Activated T-helper 1 cell treated with anti-CD3 and anti-CD28 coated beads, Interleukin-2, amount 50 U/mL, for 16 hours (primary cell): Measurements from ENCODE around the gene CX3CL1.

ENCODE experiments used
- DNase-seq, 2 donors: peaks; one replicate each; pipeline ENCODE4 v3.0.0-alpha.2; 2020; ENCODE audit warnings: low read depth in 1 of 2, low spot score in 1 of 2

The CX3CL1 gene

GRCh38 chr16:57403965-57404817 lies 31.9 kb downstream of the CX3CL1 start, which contains the start of gene CCL17:
Gene CCL17 (plus strand): TSS chr16:57404767. CDS start chr16:57413933, 9,166 bp downstream.
- DNase-seq = no peak

- no peak for DNase-seq
Measured at GRCh38 chr16:57405097-57405496, 32.8 kb downstream of the CX3CL1 start.

- no peak for DNase-seq
Measured at GRCh38 chr16:57406881-57407280, 34.6 kb downstream of the CX3CL1 start.

GRCh38 chr16:57407521-57408353 lies 35.4 kb downstream of the CX3CL1 start:
- no peak for DNase-seq

GRCh38 chr16:57409065-57409464 lies 36.8 kb downstream of the CX3CL1 start:
- no peak for DNase-seq

- DNase-seq = no peak
Measured at GRCh38 chr16:57409870-57410587, 37.7 kb downstream of the CX3CL1 start.

GRCh38 chr16:57411362-57411976 lies 39.2 kb downstream of the CX3CL1 start:
- no peak for DNase-seq

GRCh38 chr16:57412584-57412983 lies 40.3 kb downstream of the CX3CL1 start:
- DNase-seq = no peak

- DNase-seq = no peak
Measured at GRCh38 chr16:57413301-57413730, 41.0 kb downstream of the CX3CL1 start.

- no peak for DNase-seq
Measured at GRCh38 chr16:57413733-57414132, 41.4 kb downstream of the CX3CL1 start.

GRCh38 chr16:57416084-57416483 lies 43.8 kb downstream of the CX3CL1 start:
- DNase-seq = no peak

GRCh38 chr16:57419506-57419905 lies 47.2 kb downstream of the CX3CL1 start:
- DNase-seq = no peak

GRCh38 chr16:57422026-57422944 lies 50.0 kb downstream of the CX3CL1 start:
- no peak for DNase-seq

- no peak for DNase-seq
Measured at GRCh38 chr16:57423152-57423551, 50.9 kb downstream of the CX3CL1 start.

- DNase-seq = no peak
Measured at GRCh38 chr16:57424583-57424982, 52.3 kb downstream of the CX3CL1 start.

GRCh38 chr16:57426356-57426755 lies 54.1 kb downstream of the CX3CL1 start:
- DNase-seq = no peak

- DNase-seq = no peak
Measured at GRCh38 chr16:57427307-57427706, 55.0 kb downstream of the CX3CL1 start.

GRCh38 chr16:57427824-57428223 lies 55.5 kb downstream of the CX3CL1 start:
- no peak for DNase-seq

- DNase-seq = no peak
Measured at GRCh38 chr16:57430955-57431354, 58.7 kb downstream of the CX3CL1 start.

- DNase-seq = no peak
Measured at GRCh38 chr16:57432505-57432904, 60.2 kb downstream of the CX3CL1 start.
